Measurements from ENCODE around the gene FAM168B.

GRCh38 chr2:131038258-131039100 lies 54.8 kb downstream of the FAM168B start:
- TF ChIP-seq, protein P1, sequence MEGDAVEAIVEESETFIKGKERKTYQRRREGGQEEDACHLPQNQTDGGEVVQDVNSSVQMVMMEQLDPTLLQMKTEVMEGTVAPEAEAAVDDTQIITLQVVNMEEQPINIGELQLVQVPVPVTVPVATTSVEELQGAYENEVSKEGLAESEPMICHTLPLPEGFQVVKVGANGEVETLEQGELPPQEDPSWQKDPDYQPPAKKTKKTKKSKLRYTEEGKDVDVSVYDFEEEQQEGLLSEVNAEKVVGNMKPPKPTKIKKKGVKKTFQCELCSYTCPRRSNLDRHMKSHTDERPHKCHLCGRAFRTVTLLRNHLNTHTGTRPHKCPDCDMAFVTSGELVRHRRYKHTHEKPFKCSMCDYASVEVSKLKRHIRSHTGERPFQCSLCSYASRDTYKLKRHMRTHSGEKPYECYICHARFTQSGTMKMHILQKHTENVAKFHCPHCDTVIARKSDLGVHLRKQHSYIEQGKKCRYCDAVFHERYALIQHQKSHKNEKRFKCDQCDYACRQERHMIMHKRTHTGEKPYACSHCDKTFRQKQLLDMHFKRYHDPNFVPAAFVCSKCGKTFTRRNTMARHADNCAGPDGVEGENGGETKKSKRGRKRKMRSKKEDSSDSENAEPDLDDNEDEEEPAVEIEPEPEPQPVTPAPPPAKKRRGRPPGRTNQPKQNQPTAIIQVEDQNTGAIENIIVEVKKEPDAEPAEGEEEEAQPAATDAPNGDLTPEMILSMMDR (optimal IDR thresholded peaks at IDR 0.05 in 1 of 3, IDR thresholded peaks at IDR 0.05 in 1 of 3, conservative IDR thresholded peaks at IDR 0.05 in 1 of 3; ENCODE audit: extremely low read depth in 1 of 3, insufficient read depth in 2 of 3, low read length in 3 of 3) = no peak
- no peak for TF ChIP-seq EZH2 (IDR thresholded peaks at IDR 0.05; ENCODE audit: low read length)

All from keratinocyte (primary cell).